Subcutaneous abdominal adipose tissue (tissue), 5 donors: ENCODE results near the gene KATNBL1.

Experiments used
- H3K27ac ChIP-seq: one replicate; pipeline ENCODE4 v1.7.0; 2013; ENCODE audit warnings: low read depth, mild to moderate bottlenecking, inconsistent platforms, low read length, moderate library complexity
- H3K27me3 ChIP-seq, 5 donors: one replicate each; pipeline ENCODE4 v1.7.0; 2013; ENCODE audit warnings: low read length in 5 of 5, inconsistent platforms in 1 of 5; ENCODE audit not compliant: control insufficient read depth in 5 of 5, insufficient read depth in 4 of 5
- H3K36me3 ChIP-seq, 5 donors: one replicate each; pipeline ENCODE4 v1.7.0; 2013; ENCODE audit warnings: low read length in 5 of 5; ENCODE audit not compliant: control insufficient read depth in 5 of 5, insufficient read depth in 5 of 5
- H3K4me1 ChIP-seq, 5 donors: one replicate each; pipeline ENCODE4 v1.7.0; 2013; ENCODE audit warnings: low read length in 5 of 5, mild to moderate bottlenecking in 3 of 5, moderate library complexity in 1 of 5; ENCODE audit not compliant: control insufficient read depth in 5 of 5, insufficient read depth in 5 of 5
- H3K4me3 ChIP-seq, 5 donors: one replicate each; pipeline ENCODE4 v1.7.0; 2013; ENCODE audit warnings: low read length in 5 of 5, low read depth in 1 of 5
- H3K9ac ChIP-seq, 5 donors: one replicate each; pipeline ENCODE4 v1.7.0; 2013; ENCODE audit warnings: low read length in 5 of 5, mild to moderate bottlenecking in 4 of 5, moderate library complexity in 3 of 5
- H3K9me3 ChIP-seq, 5 donors: one replicate each; pipeline ENCODE4 v1.7.0; 2013; ENCODE audit warnings: low read length in 5 of 5; ENCODE audit not compliant: control insufficient read depth in 5 of 5
- donor health status: healthy.
- donor health status: healthy.
- donor health status: healthy.
- donor health status: healthy.
- donor health status: healthy.

KATNBL1 gene

DNA sequence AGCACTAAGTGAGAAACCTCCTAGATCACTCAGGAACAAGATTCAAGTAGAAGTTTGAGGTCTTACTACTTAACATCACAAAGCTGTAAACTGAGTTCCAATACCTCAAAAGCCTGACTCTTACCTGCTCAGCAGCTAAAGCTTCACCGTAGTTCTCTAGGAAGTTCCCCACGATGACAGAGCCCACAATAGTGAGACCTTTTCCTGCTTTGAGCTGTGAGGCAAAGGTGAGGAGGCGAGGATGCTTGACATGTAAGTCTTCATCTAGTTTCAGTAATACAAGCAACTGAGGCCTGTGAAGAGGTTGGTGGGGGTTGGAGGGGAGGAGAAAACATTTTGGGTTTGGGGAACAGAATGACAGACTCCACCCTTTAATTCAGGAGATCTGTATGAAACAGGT is 30.6 kb upstream of the KATNBL1 start:
- peaks cover 43 to 81% (median 61%) of the 10 kb centered on the region in 5 donors for H3K36me3 ChIP-seq
- no peak overlapping the region for H3K9ac ChIP-seq
- no peak overlapping the region for H3K4me3 ChIP-seq
- H3K4me1 ChIP-seq, result no peaks in the 10 kb centered on the region
- no peaks in the 10 kb centered on the region for H3K27me3 ChIP-seq
- H3K9me3 ChIP-seq, result no peaks in the 10 kb centered on the region
- H3K27ac ChIP-seq, result no peak overlapping the region

DNA sequence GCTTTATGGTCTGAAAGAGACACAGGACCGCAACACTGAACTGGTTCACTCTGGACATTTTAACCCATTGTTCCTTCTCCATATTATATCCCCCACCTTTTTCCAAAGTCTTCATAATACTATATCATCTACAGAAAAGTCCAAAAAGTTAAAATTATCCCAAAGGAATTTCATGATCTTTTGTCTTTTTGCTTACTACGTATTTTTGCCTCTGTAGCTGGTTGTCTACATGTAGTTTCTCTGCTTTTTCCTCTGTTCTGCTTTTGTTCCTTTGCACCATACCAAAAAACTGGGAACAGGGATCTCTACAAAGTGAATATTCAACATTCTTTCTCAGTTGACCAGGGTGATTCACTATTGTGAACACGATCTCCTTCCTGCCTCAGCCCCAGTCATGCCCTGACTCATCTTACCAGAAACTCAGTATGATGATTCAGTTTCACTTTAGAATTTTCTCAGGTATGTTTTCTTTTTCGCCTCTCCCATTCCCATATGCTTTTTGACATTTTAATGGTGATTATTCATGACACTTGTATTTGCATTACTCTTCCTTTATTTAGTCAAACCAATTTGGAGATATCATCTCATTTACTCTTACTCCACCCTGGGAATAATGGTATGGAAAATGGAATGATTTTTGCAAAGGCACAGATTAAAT is 29.4 kb upstream of the KATNBL1 start:
- H3K9ac ChIP-seq, result no peak overlapping the region
- H3K9me3 ChIP-seq, result no peaks in the 10 kb centered on the region
- H3K27ac ChIP-seq, result no peak overlapping the region
- peaks cover 0 to 2% (median 0%) of the 10 kb centered on the region in 5 donors for H3K4me1 ChIP-seq
- H3K36me3 ChIP-seq, result peaks cover 39 to 78% (median 59%) of the 10 kb centered on the region in 5 donors
- H3K27me3 ChIP-seq, result no peaks in the 10 kb centered on the region
- H3K4me3 ChIP-seq, result no peak overlapping the region

DNA sequence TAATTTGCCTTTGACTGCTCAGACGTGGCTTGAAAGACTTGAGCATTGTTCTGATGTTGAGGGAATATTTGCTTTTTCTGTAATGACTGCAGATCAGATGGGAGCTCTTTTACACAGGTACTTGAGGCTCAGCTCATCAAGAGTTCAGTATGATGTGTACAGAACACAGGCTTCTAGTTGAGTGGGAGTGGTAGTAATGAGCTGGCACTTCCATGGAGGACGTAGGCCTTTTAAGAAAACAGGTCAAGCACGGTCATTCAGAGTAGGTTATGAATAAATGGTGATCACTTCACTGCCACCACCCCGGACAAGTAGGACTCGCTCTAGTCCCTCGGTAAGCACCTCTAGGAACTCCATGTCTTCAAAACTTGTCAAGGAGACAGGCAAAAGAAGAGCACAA is 23.7 kb upstream of the KATNBL1 start:
- Histone ChIP-seq H3K4me1 (peaks cover 0 to 2% (median 0%) of the 10 kb centered on the region in 5 donors), H3K9me3 (no peaks in the 10 kb centered on the region), H3K4me3 (no peak overlapping the region), H3K27ac (no peak overlapping the region), H3K9ac (no peak overlapping the region), H3K36me3 (peaks cover 48 to 74% (median 57%) of the 10 kb centered on the region in 5 donors), H3K27me3 (no peaks in the 10 kb centered on the region)

DNA sequence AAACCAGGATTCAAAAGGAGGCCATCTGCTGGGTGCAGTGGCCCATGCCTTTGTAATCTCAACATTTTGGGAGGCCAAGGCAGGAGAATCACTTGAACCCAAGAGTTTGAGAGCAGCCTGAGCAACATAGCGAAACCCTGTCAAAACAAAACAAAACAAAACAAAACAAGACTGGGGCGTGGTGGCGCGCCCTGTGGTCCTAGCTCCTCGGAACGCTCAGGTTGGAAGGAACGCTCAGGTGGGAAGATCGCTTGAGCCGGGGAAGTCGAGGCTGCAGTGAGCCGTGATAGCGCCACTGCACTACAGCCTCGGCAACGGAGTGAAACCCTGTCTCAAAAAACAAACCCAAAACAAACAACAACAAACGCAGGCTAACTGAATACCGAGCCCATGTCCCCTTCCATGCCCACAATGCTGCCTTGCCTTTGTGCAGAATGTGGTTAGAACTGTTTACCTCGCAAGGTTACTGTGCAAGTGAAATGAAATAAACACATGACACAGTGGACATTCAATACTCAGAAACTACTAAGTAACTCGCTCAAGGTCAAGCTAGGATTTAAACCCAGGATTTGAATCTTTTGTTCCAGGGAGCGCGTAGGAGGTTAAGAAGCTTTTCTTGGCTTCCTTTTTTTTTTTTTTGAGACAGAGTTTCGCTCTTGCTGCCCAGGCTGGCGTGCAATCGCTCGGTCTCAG is 14.2 kb upstream of the KATNBL1 start:
- Histone ChIP-seq H3K9me3 (no peaks in the 10 kb centered on the region), H3K4me1 (peaks cover 4 to 23% (median 19%) of the 10 kb centered on the region in 5 donors), H3K27me3 (no peaks in the 10 kb centered on the region), H3K9ac (peak overlapping the region; percentile 85 to 98 (median 96)), H3K4me3 (peak overlapping the region; percentile 85 to 100 (median 98)), H3K27ac (peak overlapping the region; percentile 87), H3K36me3 (peaks cover 2 to 15% (median 12%) of the 10 kb centered on the region in 5 donors)

DNA sequence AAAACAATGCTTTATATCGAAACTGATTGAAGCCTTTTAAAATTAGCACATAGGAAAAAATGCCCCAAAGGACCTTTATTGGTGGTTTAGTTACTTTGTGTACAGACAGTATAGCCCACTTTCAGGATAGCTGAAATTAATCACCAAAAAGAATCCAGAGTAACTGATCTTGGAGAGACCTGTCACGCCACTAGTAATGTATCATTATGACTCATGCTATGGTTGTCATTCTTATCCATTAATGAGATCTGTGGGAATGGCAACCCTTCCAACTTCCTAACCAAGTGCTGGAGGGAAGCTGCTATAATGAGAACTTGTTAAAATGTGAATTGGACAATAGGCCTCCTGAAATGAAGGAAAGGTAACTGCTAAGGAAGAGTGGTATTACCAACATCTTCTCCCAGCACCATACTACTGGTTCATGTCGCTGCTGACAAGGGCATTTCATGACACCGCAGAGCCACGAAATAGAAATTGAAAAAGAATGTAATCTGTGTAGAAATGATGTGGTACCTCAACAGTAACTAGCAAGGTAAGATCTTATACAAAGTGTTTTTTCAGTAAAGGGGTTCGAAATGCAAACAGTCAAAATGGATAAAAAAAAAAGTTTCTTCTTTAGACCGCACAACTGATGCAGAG is 7.8 kb upstream of the KATNBL1 start:
- no peak overlapping the region for H3K27ac ChIP-seq
- no peaks in the 10 kb centered on the region for H3K4me1 ChIP-seq
- no peaks in the 10 kb centered on the region for H3K9me3 ChIP-seq
- H3K9ac ChIP-seq, result no peak overlapping the region
- no peak overlapping the region for H3K4me3 ChIP-seq
- H3K36me3 ChIP-seq, result no peaks in the 10 kb centered on the region
- H3K27me3 ChIP-seq, result no peaks in the 10 kb centered on the region

DNA sequence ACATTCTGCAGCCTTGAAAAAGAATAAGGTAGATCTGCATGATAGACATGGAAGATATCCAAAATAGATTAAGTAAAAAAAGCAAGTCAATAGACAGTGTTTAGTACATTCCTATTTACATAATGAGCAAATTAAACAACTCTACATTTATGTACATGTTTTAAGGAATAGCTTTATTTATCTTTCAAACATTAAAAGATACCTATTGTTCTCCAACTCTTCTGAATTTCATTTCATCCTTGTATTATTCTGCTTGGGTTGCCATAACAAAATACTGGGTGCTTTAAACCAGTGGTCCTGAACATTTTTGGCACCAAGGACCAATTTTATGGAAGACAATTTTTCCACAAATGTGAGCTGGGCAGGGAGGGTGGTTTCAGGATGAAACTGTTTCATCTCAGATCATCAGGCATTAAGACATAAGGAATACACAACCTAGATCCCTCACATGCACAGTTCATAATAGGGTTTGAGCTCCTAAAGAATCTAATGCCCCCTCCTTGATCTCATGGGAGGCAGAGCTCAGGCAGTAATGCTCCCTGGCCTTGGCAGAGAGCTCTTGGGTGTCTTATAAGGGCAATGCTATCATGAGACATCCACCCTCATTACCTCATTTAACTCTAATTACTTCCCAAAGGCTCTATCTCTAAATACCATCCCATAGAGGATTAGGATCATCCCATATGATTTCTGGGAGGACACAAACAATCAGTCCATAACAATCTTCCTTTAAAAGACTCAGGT is 6.8 kb upstream of the KATNBL1 start:
- Histone ChIP-seq H3K9ac (no peak overlapping the region), H3K4me3 (no peak overlapping the region), H3K36me3 (no peaks in the 10 kb centered on the region), H3K27ac (no peak overlapping the region), H3K9me3 (no peaks in the 10 kb centered on the region), H3K27me3 (no peaks in the 10 kb centered on the region), H3K4me1 (no peaks in the 10 kb centered on the region)

DNA sequence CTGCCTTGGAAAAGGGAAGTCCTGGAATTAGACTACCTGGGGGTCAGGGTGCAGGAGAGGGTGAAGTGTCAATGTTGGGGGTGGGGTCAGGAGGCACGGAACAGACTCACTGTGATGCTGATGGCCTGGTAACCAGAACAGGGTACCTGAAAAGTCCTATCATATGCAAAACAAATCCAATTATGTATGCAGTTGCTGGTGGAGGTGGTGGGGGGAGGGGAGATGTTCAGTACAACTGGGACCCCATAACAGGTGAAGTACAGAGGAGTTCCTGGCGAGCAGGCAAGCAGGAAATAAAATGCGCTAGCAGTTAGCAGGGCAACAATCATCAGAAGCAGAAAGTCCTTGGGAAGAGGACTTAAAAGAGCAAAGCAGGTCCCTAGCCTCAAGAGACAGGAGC is 4.2 kb upstream of the KATNBL1 start:
- Histone ChIP-seq H3K9ac (no peak overlapping the region), H3K27me3 (no peaks in the 10 kb centered on the region), H3K27ac (no peak overlapping the region)

DNA sequence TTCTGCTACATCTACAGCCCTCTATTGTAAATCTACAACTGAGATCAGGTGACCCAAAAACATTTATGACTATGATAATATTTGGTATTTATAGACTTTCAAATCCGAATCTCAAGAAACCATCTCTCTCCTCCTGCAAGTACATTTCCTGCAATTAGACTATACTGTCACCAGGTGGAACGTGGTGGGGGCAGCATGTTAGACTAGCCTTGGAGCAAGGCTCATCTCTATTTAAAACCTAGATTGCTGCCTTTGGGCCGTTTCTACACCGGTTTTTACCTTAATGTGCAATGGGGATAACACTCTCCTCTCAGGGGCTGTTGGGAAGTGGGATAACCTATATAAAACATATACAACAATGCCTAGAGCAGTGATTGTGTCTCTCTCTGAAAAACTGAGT is 3.8 kb upstream of the KATNBL1 start:
- no peak overlapping the region for H3K27ac ChIP-seq
- H3K9me3 ChIP-seq, result no peaks in the 10 kb centered on the region
- no peaks in the 10 kb centered on the region for H3K27me3 ChIP-seq
- H3K4me1 ChIP-seq, result peaks cover 0 to 10% (median 6%) of the 10 kb centered on the region in 5 donors
- no peak overlapping the region for H3K9ac ChIP-seq
- H3K4me3 ChIP-seq, result no peak overlapping the region
- H3K36me3 ChIP-seq, result no peaks in the 10 kb centered on the region

More for the DNA sequence above, 4.2 kb upstream of the KATNBL1 start:
- H3K4me1 ChIP-seq, result peaks cover 0 to 5% (median 2%) of the 10 kb centered on the region in 5 donors
- no peak overlapping the region for H3K4me3 ChIP-seq
- H3K9me3 ChIP-seq, result no peaks in the 10 kb centered on the region
- H3K36me3 ChIP-seq, result no peaks in the 10 kb centered on the region

DNA sequence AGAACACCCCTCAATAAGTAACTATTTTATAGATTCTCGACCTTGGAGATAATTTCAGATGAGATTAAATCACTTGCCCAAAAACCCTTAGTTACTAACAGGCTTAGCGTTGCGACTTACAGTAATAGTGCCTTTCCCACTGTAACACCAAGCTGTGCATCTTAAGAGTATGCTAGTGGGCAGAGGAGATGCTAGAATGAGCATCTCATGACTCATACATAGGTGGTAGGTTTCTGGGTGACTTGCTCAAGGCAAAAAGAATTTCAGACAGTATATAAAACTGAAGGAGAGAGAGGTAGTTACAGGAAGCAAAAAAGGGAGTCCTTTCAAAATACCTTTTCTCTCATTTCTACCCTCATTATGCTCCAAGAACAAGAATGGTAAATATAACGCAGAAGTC is 3.9 kb downstream of the KATNBL1 start:
- H3K27ac ChIP-seq, result no peak overlapping the region
- H3K9me3 ChIP-seq, result no peaks in the 10 kb centered on the region
- no peaks in the 10 kb centered on the region for H3K27me3 ChIP-seq
- peak overlapping the region in 1 of 5 donors; percentile 22 for H3K9ac ChIP-seq
- H3K4me3 ChIP-seq, result no peak overlapping the region
- peaks cover 0 to 15% (median 13%) of the 10 kb centered on the region in 5 donors for H3K4me1 ChIP-seq
- peaks cover 0 to 6% (median 0%) of the 10 kb centered on the region in 5 donors for H3K36me3 ChIP-seq
